CD4-positive, alpha-beta memory T cell (primary cell): ENCODE measurements around the gene RNF186. TPM values are rescaled to one million over a fixed set of nuclear protein-coding genes. Genes with fewer than 3 reads are reported as not detected.

Experiments used
- CTCF ChIA-PET: fragments of 350-600 bp; sonication (Branson Sonifier 250); formaldehyde crosslinking; loops from one replicate; lab custom pipeline; 2021; ENCODE audit warnings: inconsistent platforms; ENCODE audit not compliant: partially characterized antibody; lab: Charles Lee
- POLR2A ChIA-PET: fragments of 350-600 bp; sonication (Branson Sonifier 250); formaldehyde crosslinking; loops from one replicate; lab custom pipeline; 2021; ENCODE audit not compliant: partially characterized antibody; lab: Charles Lee
- DNase-seq, 5 donors: peaks; one replicate each; pipeline versions ENCODE4 v3.0.0 to v3.0.0-alpha.2; 2020 to 2022; ENCODE audit warnings: mixed read lengths in 1 of 5
- H3K27ac ChIP-seq: one replicate; pipeline ENCODE4 v1.7.0; 2013; ENCODE audit warnings: low read depth, low read length
- H3K27me3 ChIP-seq: 2 replicates; pipeline ENCODE4 v1.7.0; 2013; ENCODE audit warnings: mild to moderate bottlenecking, low read length, moderate library complexity; ENCODE audit not compliant: insufficient read depth
- H3K36me3 ChIP-seq: 2 replicates; pipeline ENCODE4 v1.7.0; 2013; ENCODE audit warnings: mild to moderate bottlenecking, low read length, moderate library complexity; ENCODE audit not compliant: insufficient read depth
- H3K4me1 ChIP-seq: 2 replicates; pipeline ENCODE4 v1.7.0; 2013; ENCODE audit warnings: mild to moderate bottlenecking, low read length, moderate library complexity; ENCODE audit not compliant: insufficient read depth
- H3K4me3 ChIP-seq, 2 donors: one replicate each; pipeline ENCODE4 v1.7.0; 2013; ENCODE audit warnings: low read length in 2 of 2, mild to moderate bottlenecking in 1 of 2
- H3K9me3 ChIP-seq, 2 donors: one replicate each; pipeline ENCODE4 v1.7.0; 2013; ENCODE audit warnings: low read length in 2 of 2, control low read depth in 1 of 2; ENCODE audit not compliant: control insufficient read depth in 1 of 2
- H3K27ac Mint-ChIP-seq, 7 donors: one replicate each; pipeline ENCODE4 v1.8.0; 2020 to 2021; ENCODE audit warnings: mixed read lengths in 7 of 7, mild to moderate bottlenecking in 6 of 7, inconsistent platforms in 3 of 7, moderate library complexity in 3 of 7
- H3K27me3 Mint-ChIP-seq, 2 donors: one replicate each; pipeline ENCODE4 v1.8.0; 2020 to 2021; ENCODE audit warnings: mixed read lengths in 2 of 2
- H3K36me3 Mint-ChIP-seq, 2 donors: one replicate each; pipeline ENCODE4 v1.8.0; 2020 to 2021; ENCODE audit warnings: mixed read lengths in 2 of 2, inconsistent platforms in 1 of 2, mild to moderate bottlenecking in 1 of 2
- H3K4me1 Mint-ChIP-seq, 4 donors: one replicate each; pipeline ENCODE4 v1.8.0; 2020 to 2021; ENCODE audit warnings: mixed read lengths in 4 of 4, mild to moderate bottlenecking in 1 of 4
- H3K4me3 Mint-ChIP-seq, 8 donors: one replicate each; pipeline ENCODE4 v1.8.0; 2020 to 2021; ENCODE audit warnings: mixed read lengths in 8 of 8, mild to moderate bottlenecking in 7 of 8, moderate library complexity in 6 of 8, inconsistent platforms in 3 of 8
- H3K9me3 Mint-ChIP-seq, 8 donors: one replicate each; pipeline ENCODE4 v1.8.0; 2020 to 2021; ENCODE audit warnings: mixed read lengths in 8 of 8, mild to moderate bottlenecking in 5 of 8, inconsistent platforms in 3 of 8, moderate library complexity in 1 of 8
- intact Hi-C: fragments of 100-400 bp; cut with micrococcal nuclease; formaldehyde crosslinking; loops from one replicate; pipeline ENCODE4 v1.15.1; 2023
- polyA plus RNA-seq, 2 donors: library from polyadenylated mRNA; unstranded; fragments of 300-500 nt; fragmentation: Illumina TruSeq; gene quantifications; one replicate each; pipeline ENCODE4 v1.2.3, GENCODE V29; 2021
- total RNA-seq, 2 experiments: library from RNA; stranded (reverse); gene quantifications; one replicate each; pipeline ENCODE4 v1.2.3, GENCODE V29; 2021

Gene RNF186
- total and polyA plus RNA-seq, 4 experiments from 2014 or later: not detected

DNA sequence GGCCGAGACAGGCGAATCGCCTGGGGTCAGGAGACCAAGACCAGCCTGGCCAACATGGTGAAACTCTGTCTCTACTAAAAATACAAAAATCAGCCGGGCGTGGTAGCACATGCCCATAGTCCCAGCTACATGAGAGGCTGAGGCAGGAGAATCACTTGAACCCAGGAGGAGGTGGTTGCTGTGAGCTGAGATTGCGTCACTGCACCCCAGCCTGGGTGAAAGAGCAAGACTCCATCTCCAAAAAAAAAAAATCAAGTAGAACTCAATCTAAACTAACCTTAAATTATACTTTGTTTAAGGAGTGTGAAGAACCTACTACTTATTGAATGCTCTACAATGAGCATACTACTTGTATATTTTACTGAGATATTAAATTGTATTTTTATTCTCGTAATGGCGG is 30.5 kb upstream of the RNF186 start:
- no peak overlapping the region for H3K4me3 ChIP-seq

GRCh38 chr1:19844731-19845495 is 29.8 kb upstream of the RNF186 start:
- no peak overlapping the region for H3K27ac Mint-ChIP-seq
- H3K27me3 ChIP-seq: no peaks in the 10 kb centered on the region
- ChIA-PET POLR2A (no interaction called here), CTCF (no interaction called here)
- H3K4me3 ChIP-seq: no peak overlapping the region
- H3K4me1 Mint-ChIP-seq: no peaks in the 10 kb centered on the region
- no peak overlapping the region for H3K4me3 Mint-ChIP-seq
- H3K27ac ChIP-seq: no peak overlapping the region
- H3K36me3 ChIP-seq: no peaks in the 10 kb centered on the region
- no peak for DNase-seq
- H3K36me3 Mint-ChIP-seq: no peaks in the 10 kb centered on the region
- no peaks in the 10 kb centered on the region for H3K9me3 ChIP-seq
- H3K27me3 Mint-ChIP-seq: peaks cover 7 to 15% of the 10 kb centered on the region in 2 donors
- no peaks in the 10 kb centered on the region for H3K4me1 ChIP-seq
- intact Hi-C loops: no loop called here
- H3K9me3 Mint-ChIP-seq: no peaks in the 10 kb centered on the region

More for the DNA sequence above, 30.5 kb upstream of the RNF186 start:
- peaks cover 7 to 14% of the 10 kb centered on the region in 2 donors for H3K27me3 Mint-ChIP-seq
- POLR2A ChIA-PET: no interaction called here
- intact Hi-C loops: no loop called here
- H3K9me3 Mint-ChIP-seq: no peaks in the 10 kb centered on the region
- H3K4me3 Mint-ChIP-seq: no peak overlapping the region
- no peak overlapping the region for H3K27ac Mint-ChIP-seq
- H3K27ac ChIP-seq: no peak overlapping the region
- CTCF ChIA-PET: no interaction called here
- H3K9me3 ChIP-seq: no peaks in the 10 kb centered on the region
- H3K4me1 ChIP-seq: no peaks in the 10 kb centered on the region
- no peak for DNase-seq
- no peaks in the 10 kb centered on the region for H3K36me3 Mint-ChIP-seq
- no peaks in the 10 kb centered on the region for H3K36me3 ChIP-seq
- no peaks in the 10 kb centered on the region for H3K27me3 ChIP-seq
- H3K4me1 Mint-ChIP-seq: no peaks in the 10 kb centered on the region

DNA sequence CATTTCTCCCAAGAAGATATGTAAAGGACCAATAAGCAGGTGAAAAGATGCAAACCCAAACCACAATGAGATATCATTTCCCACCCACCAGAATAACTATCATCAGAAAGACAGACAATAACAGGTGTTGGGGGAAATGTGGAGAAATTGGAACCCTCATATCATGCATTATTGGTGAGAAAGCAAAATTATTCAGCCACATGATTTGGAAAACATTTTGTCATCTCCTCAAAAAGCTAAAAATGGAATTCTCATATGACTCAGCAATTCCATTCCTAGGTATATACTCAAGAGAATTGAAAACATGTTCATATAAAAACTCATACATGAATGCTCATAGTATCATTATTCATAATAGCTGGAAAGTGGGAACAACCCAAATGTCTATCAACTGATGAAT is 25.1 kb upstream of the RNF186 start:
- no peaks in the 10 kb centered on the region for H3K36me3 ChIP-seq
- H3K9me3 ChIP-seq: no peaks in the 10 kb centered on the region
- CTCF ChIA-PET: interaction anchor here (1.1 kb wide), 1 partner anchor 79 kb away, joined by 4 read pairs; no protein-coding TSS in a partner anchor
- H3K4me1 ChIP-seq: no peaks in the 10 kb centered on the region
- H3K4me3 Mint-ChIP-seq: no peak overlapping the region
- no peak overlapping the region for H3K27ac ChIP-seq
- no peaks in the 10 kb centered on the region for H3K9me3 Mint-ChIP-seq
- POLR2A ChIA-PET: no interaction called here
- DNase-seq: no peak
- no peaks in the 10 kb centered on the region for H3K36me3 Mint-ChIP-seq
- no peaks in the 10 kb centered on the region for H3K27me3 ChIP-seq
- H3K27ac Mint-ChIP-seq: no peak overlapping the region
- peaks cover 15 to 19% of the 10 kb centered on the region in 2 donors for H3K27me3 Mint-ChIP-seq
- H3K4me1 Mint-ChIP-seq: peaks cover 0 to 2% (median 0%) of the 10 kb centered on the region in 4 donors
- intact Hi-C loops: no loop called here
- no peak overlapping the region for H3K4me3 ChIP-seq

GRCh38 chr1:19837866-19838265 is 22.8 kb upstream of the RNF186 start:
- Mint-ChIP-seq H3K4me1 (peaks cover 0 to 2% (median 0%) of the 10 kb centered on the region in 4 donors), H3K4me3 (no peak overlapping the region), H3K9me3 (no peaks in the 10 kb centered on the region), H3K36me3 (no peaks in the 10 kb centered on the region), H3K27me3 (peaks cover 12 to 16% of the 10 kb centered on the region in 2 donors), H3K27ac (no peak overlapping the region)
- Histone ChIP-seq H3K27me3 (no peaks in the 10 kb centered on the region), H3K4me3 (no peak overlapping the region), H3K4me1 (no peaks in the 10 kb centered on the region), H3K36me3 (no peaks in the 10 kb centered on the region), H3K9me3 (no peaks in the 10 kb centered on the region), H3K27ac (no peak overlapping the region)
- no peak for DNase-seq
- intact Hi-C loops: no loop called here
- ChIA-PET POLR2A (no interaction called here), CTCF (no interaction called here)

GRCh38 chr1:19835578-19835977 is 20.5 kb upstream of the RNF186 start:
- DNase-seq: no peak
- Mint-ChIP-seq H3K27me3 (peaks cover 29 to 30% of the 10 kb centered on the region in 2 donors), H3K9me3 (peaks cover 0 to 7% (median 3%) of the 10 kb centered on the region in 8 donors), H3K36me3 (no peaks in the 10 kb centered on the region), H3K27ac (peak overlapping the region in 1 of 7 donors; percentile 32), H3K4me3 (no peak overlapping the region), H3K4me1 (peaks cover 0 to 2% (median 0%) of the 10 kb centered on the region in 4 donors)
- intact Hi-C loops: no loop called here
- H3K27me3 ChIP-seq: no peaks in the 10 kb centered on the region
- ChIA-PET CTCF (no interaction called here), POLR2A (no interaction called here)
- H3K4me3 ChIP-seq: no peak overlapping the region
- H3K4me1 ChIP-seq: no peaks in the 10 kb centered on the region
- H3K36me3 ChIP-seq: no peaks in the 10 kb centered on the region
- no peaks in the 10 kb centered on the region for H3K9me3 ChIP-seq
- H3K27ac ChIP-seq: no peak overlapping the region

DNA sequence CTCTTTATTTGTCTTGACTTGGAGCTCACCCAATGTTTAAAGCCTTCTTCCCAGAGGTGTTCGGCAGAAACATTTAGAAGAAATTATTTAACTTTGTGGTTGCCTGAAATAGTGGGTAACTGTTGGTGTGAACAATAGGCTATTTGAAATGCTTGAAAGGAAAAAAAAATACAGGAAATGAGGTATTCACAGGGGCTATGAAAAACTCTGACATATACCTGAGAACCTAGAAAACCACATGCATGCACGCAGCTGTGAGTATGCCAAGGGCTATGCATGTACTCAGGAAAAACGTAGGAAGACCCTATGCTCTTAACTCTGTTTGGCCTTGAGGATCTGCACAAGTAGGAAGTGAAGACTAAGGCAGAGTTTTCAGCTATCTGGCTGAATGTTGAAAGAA is 16.4 kb upstream of the RNF186 start:
- intact Hi-C loops: no loop called here
- no peak for DNase-seq
- no peaks in the 10 kb centered on the region for H3K4me1 ChIP-seq
- ChIA-PET POLR2A (no interaction called here), CTCF (no interaction called here)
- peaks cover 0 to 7% (median 3%) of the 10 kb centered on the region in 8 donors for H3K9me3 Mint-ChIP-seq
- H3K4me1 Mint-ChIP-seq: no peaks in the 10 kb centered on the region
- no peak overlapping the region for H3K4me3 Mint-ChIP-seq
- H3K27ac ChIP-seq: no peak overlapping the region
- no peaks in the 10 kb centered on the region for H3K27me3 ChIP-seq
- peaks cover 35 to 36% of the 10 kb centered on the region in 2 donors for H3K27me3 Mint-ChIP-seq
- H3K36me3 Mint-ChIP-seq: no peaks in the 10 kb centered on the region
- H3K4me3 ChIP-seq: no peak overlapping the region
- H3K27ac Mint-ChIP-seq: no peak overlapping the region
- H3K36me3 ChIP-seq: no peaks in the 10 kb centered on the region
- no peaks in the 10 kb centered on the region for H3K9me3 ChIP-seq

GRCh38 chr1:19828546-19828945 is 13.5 kb upstream of the RNF186 start:
- Mint-ChIP-seq H3K27ac (no peak overlapping the region), H3K36me3 (no peaks in the 10 kb centered on the region), H3K27me3 (peaks cover 28 to 35% of the 10 kb centered on the region in 2 donors), H3K9me3 (peaks cover 0 to 7% (median 3%) of the 10 kb centered on the region in 8 donors), H3K4me3 (no peak overlapping the region), H3K4me1 (peaks cover 0 to 3% (median 1%) of the 10 kb centered on the region in 4 donors)
- DNase-seq: no peak
- Histone ChIP-seq H3K4me1 (no peaks in the 10 kb centered on the region), H3K27me3 (no peaks in the 10 kb centered on the region), H3K36me3 (no peaks in the 10 kb centered on the region), H3K4me3 (no peak overlapping the region), H3K27ac (no peak overlapping the region), H3K9me3 (no peaks in the 10 kb centered on the region)
- ChIA-PET CTCF (no interaction called here), POLR2A (no interaction called here)
- intact Hi-C loops: no loop called here
